ENCODE results near the gene FUS.
"Not testable (repeated sequence)": the region's sequence is repeated elsewhere in the genome, so short reads cannot be mapped to it uniquely, and the experiment has no call there.

The FUS gene

DNA sequence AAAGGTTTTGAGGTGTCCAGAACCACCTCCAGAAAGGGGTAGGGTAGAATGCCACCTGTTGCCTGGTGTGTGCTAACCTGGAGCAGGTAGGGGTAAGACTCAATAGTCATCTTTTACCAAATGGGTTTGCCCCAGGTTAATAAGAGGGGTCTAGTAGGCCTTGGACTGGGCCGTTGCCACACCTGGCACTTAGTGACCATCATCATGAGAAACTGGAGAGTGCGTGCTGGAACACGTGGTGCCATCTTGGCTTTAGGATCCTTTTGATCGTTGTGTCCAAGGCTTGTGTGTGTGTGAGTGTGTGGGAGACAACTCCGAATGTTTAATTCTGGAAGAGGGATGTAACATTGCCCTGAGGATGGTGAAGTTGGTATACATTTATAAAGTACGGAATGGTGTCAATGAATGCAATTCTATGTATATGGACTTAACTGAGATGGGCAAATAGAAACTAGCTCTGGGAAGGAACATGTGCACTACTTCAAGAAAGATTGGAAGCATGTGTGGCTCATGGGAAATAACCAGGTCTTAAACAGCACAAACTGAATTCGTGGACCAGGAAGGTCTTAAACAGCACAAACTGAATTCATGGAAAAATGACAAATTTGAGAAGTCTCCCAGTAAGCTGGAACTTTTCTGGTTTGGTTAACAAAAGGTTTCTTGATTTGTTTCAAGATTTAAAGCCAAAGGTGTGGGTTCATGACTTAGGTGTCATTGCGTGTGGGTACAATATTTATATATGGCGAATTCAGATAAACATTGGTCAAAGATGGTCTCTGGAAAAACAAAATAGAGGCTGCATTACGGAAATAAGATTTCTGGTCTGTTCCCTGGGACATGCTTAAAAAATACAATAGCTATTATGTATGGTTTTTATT is 7.2 kb downstream of the FUS start:
- no peak for DNase-seq (ENCODE audit: low read depth)

DNA sequence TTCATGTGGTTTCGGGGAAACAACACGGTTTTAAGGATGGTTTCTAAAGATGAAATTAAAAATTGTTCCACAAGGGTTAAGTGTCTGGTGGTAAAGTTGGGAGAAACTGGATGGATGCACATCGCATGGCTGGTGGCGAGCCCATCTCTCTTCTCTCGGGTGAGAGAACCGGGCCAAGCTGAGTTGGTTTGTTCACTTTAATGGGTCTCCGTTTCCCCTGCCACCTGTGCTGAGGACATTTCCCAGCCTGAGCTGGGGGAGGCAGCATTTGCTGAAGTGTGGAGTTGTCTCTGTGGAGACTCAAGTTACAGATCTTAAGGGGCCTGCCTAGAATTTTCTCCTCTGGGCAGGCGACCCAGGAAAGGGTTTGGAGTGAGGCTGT is 7.9 kb downstream of the FUS start:
- no peak for DNase-seq (ENCODE audit: low read depth)

DNA sequence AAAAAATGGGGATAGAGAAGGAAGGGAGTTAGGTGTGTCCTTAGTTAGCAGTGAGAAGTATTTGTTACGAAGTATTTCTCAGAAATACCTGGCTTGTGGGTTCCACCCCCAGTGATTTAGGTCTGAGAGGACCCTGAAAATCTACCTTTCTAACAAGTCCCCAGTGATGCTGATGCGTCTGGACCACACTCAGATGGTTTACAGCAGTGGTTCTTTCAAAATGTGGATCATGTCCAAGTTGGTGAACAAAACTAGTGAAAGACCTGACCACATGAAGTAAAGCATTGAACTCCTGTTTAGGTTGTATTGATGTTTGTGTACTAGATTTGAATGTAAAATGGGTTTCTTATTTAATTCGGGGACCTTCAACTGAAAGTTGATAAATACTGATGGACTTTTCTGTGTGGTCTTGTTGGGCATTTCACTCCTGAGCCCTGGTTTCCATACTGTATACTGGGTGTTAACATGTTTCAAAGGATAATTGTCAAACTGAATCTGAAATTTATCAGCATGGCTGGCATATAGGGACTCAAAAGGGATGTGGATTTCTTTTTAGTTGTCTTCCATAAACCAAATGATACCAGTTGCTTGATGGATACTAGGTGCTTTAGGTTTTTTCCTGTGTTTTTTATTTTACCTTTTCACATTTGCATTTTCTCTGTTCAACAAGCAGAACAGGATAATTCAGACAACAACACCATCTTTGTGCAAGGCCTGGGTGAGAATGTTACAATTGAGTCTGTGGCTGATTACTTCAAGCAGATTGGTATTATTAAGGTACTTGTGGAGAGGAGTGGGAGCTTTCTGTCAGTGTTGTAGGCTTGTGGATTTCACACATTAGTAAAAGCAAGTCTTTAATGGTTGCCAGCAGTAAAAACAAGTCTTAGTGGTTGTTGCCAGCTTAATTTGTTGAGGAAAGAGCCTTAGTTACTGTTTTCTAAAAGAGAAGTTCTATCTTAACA is 8.8 kb downstream of the FUS start:
- DNase-seq (ENCODE audit: low read depth), result no peak

- DNase-seq (ENCODE audit: low read depth), result no peak
Observed at GRCh38 chr16:31189412-31189778, 9.5 kb downstream of the FUS start.

- no peak for DNase-seq (ENCODE audit: low read depth)
Observed at GRCh38 chr16:31190061-31190460, 10.1 kb downstream of the FUS start.

DNA sequence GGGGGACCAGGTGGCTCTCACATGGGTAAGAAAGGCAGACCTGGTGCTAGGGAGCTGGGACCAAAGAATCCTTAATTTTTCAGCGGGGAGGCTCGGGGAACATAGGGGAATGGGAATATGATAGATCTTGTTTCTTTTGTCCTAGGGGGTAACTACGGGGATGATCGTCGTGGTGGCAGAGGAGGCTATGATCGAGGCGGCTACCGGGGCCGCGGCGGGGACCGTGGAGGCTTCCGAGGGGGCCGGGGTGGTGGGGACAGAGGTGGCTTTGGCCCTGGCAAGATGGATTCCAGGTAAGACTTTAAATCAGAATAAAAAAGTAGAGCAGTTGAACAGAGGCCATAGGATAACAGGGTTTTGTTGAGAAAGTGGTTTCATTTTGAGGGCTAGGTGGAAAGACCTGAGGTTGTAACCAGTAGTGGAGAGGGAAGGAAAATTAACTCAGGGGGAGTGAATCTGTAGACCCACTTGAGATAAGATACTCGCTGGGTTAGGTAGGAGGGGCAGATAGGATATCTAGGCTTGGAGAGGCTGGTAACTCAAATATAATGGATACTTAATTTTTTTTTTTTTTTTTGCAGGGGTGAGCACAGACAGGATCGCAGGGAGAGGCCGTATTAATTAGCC is 11.0 kb downstream of the FUS start:
- DNase-seq (ENCODE audit: low read depth), result no peak

- DNase-seq (ENCODE audit: low read depth), result no peak
Observed at GRCh38 chr16:31191697-31192428, 11.9 kb downstream of the FUS start.

- DNase-seq (ENCODE audit: low read depth), result no peak
Observed at GRCh38 chr16:31192856-31193642, 13.1 kb downstream of the FUS start.

DNA sequence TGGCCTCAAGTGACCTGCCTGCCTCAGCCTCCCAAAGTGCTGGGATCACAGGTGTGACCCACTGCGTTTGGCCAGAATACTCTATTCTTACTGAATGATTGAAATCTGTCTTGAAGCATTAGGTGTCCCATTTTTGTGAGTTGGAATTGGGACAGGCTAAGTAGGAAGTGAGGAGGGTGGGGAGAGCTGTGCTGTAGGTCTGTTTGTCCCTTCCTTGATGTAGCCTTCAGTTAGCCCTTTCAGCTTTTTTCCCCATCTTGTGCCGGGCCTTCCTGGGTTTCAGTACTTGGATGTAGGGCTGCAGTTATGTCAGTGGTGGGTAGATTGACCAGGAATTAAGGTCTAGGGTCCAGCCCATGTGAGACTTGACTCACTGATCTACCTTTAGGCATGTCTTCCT is 13.9 kb downstream of the FUS start:
- no peak for DNase-seq (ENCODE audit: low read depth)

GRCh38 chr16:31194898-31195297 is 15.0 kb downstream of the FUS start:
- no peak for DNase-seq (ENCODE audit: low read depth)

DNA sequence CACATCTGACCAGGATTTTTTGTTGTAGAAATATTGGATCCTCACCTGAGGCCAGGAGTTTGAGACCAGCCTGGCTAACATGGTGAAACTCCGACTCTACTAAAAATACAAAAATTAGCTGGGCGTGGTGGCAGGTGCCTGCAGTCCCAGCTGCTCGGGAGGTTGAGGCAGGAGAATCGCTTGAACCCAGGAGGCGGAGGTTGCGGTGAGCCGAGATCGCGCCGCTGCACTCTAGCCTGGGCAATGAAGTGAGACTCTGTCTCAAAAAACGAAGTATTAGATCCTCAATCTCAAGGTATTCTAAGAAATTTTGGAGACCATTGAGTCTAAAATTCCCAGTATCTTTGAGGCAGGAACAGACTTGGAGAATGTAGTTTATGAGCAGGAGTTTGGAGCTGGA is 15.9 kb downstream of the FUS start:
- not testable (repeated sequence) for DNase-seq (ENCODE audit: low read depth)

DNA sequence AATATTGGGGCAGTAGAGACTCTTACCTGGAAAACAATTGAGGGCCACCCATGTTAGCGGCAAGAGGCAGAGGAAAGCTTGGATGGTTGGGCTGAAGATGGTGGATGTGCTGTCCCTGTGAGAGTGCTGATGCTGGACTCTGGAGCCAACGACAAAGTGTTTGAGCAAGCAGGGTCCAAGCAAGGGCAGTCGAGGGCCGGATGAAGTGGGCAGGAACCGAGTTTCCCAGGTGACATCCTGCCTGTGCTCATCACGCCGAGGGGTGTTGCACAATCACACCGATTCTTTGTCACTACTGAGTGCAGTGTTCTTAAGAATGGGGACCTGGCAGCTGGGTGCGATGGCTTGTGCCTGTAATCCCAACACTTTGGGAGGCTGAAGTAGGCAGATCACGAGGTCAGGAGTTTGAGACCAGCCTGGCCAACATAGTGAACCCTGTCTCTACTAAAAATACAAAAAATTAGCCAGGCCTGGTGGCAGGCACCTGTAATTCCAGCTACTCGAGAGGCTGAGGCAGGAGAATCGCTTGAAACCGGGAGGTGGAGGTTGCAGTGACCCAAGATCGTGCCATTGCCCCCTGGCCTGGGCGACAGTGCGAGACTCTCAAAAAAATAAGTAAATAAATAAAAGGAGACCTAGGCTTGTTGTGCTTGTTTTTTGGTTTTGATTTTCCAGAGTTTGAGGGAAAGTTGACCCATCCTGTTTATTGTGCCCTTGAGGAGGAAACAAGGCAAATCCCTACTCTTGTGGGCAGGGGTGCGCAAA is 16.6 kb downstream of the FUS start:
- no peak for DNase-seq (ENCODE audit: low read depth)

- no peak for DNase-seq (ENCODE audit: low read depth)
Observed at GRCh38 chr16:31198207-31198882, 18.4 kb downstream of the FUS start.

DNA sequence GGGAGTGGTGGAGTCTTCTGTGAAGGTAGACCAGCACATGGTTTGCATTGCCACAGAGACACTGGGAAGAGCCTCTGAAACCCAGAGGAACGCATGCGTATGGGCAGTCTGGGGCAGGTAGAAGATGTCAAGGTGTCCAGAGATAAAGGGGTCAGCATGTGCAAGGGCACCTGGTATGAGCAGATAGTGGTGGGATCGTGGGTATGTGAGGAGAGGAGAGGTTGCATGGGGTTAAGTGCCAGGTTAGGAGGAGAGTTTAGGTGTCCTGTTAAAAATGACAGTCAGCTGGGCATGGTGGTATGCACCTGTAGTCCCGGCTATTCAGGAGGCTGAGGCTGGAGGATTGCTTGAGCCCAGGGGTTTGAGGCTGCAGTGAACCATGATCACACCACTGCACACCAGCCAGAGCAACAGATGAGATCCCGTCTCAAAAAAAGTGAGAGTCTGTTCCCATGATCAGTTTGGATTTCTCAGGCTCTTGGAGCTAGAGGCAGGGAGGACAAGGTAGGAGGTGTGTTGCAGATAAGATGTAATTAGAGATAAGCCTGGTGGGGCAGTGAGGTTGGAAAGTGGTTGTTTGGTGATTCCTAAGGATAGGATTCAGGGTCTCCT is 19.6 kb downstream of the FUS start:
- DNase-seq (ENCODE audit: low read depth), result no peak

- not testable (repeated sequence) for DNase-seq (ENCODE audit: low read depth)
Observed at GRCh38 chr16:31200111-31200510, 20.2 kb downstream of the FUS start.

DNA sequence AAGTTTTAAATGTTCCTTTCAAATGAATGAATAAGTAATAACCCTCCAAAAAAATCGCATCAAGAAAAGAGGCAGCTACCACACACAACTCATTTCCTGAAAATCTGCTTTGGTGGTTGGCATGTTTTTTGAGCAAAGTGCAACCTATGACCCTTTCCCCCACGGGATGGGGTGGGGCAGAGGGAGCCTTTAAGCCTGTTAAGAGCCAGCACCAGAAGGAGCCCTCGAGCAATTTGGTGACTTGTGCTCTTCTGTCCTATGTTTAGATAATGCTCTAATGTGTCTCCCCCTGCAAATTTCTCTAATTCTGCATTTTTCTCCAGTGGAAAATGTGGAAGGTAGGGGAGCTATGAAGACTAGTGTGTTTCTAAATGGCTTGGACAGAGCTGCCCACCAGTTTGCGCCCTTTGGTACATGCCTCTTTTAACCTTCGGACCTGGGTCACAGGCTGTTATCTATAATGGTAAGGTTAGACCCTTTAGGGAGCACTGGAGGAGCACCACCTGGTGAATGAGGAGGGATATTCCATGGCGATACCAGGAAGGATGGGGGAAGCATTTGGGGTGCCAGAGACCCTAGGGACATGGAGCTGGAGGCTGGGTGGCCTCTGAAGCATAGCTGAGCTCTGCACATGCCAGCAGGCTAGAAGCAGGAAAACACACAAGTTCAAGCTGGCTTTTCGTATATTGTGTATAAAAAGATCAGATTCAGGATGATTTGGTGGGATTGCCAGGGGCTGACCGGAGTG is 21.1 kb downstream of the FUS start:
- DNase-seq (ENCODE audit: low read depth), result no peak

- no peak for DNase-seq (ENCODE audit: low read depth)
Observed at GRCh38 chr16:31201582-31202413, 21.9 kb downstream of the FUS start.

All from HS-27A (cell line).